Inferior parietal cortex (tissue), 1 donor: ENCODE results near the gene GRK3.
"Not testable (repeated sequence)": the region's sequence is repeated elsewhere in the genome, so short reads cannot be mapped to it uniquely, and the experiment has no call there.

Source experiments
- DNase-seq: peaks from one replicate; pipeline ENCODE4 v3.0.0-alpha.2; 2016; ENCODE audit errors: extremely low spot score

The GRK3 gene

DNA sequence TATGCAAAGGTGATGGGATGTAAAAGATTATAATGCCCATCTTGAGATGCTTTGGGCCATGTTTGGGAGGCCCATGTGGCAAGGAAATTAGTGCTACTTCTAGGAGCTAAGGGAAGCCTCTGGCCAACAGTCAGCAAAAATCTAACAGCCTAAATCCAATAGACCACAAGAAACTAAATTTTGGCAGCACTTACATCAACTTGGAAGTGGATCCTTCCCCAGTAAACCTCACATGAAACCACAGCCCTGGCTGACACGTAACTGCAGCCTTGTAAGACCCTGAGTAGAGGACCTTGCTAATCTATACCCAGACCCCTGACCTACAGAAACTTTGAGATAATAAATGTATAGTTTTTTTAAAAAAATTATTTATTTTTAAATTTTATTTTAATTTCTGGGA, 13.1 kb upstream of the GRK3 start:
- DNase-seq = no peak

GRCh38 chr22:25552405-25552804, 12.1 kb upstream of the GRK3 start:
- DNase-seq = not testable (repeated sequence)

DNA sequence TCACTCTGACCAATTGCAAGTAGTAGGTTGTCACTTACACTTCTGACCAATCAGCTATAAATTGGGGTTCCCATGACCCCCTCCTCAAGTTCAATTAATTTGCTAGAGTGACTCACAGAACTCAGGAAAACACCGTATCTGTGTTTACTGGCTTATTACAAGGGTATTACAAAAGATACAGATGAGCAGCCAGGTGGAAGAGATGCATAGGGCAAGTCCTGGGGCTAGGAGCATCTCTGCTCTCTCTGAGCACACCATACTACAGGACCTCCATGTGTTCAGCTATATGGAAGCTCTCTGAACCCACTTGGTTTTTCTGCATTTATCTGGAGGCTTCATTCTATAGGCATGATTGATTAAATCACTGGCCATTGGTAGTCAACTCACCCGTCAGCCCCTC, 11.3 kb upstream of the GRK3 start:
- DNase-seq = no peak

DNA sequence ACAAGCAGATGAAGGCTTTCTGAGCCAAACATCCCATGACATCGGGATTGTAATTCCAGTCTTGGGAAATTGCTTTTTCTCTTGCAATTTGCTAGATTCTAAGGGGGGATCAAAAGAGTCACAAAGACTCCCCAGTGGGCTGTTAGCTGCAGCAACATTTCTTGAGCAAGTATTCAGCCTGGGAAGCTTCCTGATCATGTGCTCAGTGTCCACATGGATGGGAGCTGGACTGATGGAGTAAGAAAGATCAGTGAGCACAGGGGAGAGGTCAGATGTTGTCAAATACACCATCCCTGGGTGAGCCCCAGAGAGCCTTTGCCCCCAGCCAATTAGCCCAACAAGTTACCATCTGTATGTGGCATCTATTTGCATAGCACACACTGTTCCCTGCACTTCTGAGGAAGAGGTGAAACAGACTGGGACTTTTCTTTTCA, 10.2 kb upstream of the GRK3 start:
- DNase-seq = no peak

DNA sequence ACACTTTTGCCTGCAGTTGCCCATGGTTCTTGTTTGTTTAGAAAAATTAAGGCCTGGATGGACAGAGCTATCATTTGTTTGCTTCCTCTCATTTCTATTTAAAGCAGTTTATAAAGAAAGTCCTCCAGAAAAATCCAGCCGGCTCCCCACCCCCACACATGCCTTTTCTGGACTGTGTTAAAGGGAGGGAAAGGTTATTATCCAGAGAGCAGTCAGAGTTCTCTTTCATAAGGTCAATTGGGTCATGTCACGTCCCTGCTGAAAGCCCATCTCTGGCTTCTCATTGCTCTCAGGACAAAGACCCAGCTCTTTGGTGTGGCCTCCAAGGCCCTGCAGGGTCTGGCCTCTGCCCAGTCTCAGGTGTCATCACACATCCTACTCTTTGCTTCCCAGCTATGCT, 9.8 kb upstream of the GRK3 start:
- DNase-seq = no peak

GRCh38 chr22:25555586-25555985, 8.9 kb upstream of the GRK3 start:
- no peak for DNase-seq

DNA sequence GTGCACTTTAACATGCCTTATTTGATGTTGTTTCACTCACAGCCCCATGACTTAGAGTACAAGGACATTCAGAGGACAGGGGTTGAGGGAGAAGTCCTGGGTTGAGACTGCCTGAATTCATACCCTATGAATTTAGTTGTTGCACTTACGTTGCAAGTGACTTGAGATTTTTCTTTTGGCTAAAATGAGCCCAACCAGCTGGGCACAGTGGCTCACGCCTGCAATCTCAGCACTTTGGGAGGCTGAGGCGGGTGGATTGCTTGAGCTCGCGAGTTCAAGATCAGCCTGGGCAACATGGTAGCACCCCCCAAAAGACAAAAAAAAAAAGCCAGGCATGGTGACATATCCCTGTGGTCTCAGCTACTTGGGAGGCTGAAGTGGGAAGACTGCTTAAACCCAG, 7.3 kb upstream of the GRK3 start:
- DNase-seq = no peak

DNA sequence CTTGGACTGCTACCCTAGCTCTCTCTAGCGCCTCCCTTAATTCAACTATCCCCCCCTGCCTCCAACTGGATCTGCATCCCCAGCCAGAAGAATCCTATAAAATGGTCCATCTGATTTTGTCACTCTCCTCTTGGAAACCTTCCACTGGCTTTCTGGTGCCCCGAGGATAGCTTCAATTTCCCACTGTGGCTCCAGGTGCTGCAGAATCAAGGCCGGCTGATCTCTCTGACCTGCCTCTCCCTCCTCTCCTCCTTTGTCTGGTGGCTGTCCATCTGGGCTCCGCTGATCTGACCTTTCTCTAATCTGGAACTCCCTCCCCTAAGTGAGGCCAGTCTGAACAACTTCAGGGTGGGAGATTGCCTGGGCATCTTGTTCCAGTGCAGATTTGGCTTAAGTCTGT, 6.1 kb upstream of the GRK3 start:
- no peak for DNase-seq

DNA sequence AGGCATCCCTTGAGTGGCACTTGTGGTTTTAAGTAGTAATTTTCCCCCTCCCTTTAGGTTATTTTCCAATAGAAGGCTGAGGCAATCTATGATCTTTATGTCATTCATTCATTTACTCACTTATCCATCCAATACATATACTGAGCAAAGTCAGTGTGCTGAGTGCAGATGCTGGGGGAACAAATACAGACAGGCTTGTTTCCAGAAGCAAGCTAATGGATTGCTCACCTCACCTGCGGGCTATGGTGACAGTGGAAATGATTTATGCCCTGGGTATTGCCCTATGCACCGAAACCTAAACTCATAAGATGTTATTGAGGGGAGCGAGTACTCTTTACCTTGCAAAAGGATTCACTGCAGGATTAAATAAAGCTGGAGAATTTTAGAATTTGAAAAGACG, 4.6 kb upstream of the GRK3 start:
- DNase-seq = not testable (repeated sequence)

- not testable (repeated sequence) for DNase-seq
Observed at GRCh38 chr22:25561182-25561581, 3.3 kb upstream of the GRK3 start.

- DNase-seq = not testable (repeated sequence)
Observed at GRCh38 chr22:25561927-25562326, 2.5 kb upstream of the GRK3 start.

- peak; percentile 30 for DNase-seq
Observed at GRCh38 chr22:25562966-25563760, 1.3 kb upstream of the GRK3 start.

DNA sequence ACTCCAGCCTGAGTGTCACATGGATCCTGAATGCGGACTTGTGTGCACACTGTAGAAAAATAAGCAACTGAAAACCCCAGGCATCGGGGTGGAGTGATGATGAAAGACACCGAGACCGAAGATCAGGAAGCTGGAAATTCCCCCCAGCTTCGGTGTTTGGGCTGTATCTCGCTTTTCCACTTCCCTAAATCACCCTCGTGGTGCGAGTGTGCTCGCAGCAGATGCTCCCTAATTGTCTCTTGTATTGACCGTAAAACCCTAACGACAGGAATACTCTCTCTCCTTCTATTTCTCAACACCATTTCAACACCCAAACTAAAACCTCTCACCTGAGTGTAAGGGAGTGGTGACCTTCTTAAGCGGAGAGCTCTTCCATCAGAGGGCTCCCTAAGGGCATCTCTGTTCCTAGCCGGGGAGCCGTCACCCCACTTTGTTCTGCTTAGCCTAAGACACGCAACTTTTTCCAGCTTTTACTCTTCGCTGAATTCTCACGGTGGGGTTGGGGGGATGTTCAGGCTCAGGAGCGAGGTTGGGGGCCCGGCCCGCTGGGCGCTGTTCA, 635 bp upstream of the GRK3 start:
- DNase-seq = peak; percentile 44

DNA sequence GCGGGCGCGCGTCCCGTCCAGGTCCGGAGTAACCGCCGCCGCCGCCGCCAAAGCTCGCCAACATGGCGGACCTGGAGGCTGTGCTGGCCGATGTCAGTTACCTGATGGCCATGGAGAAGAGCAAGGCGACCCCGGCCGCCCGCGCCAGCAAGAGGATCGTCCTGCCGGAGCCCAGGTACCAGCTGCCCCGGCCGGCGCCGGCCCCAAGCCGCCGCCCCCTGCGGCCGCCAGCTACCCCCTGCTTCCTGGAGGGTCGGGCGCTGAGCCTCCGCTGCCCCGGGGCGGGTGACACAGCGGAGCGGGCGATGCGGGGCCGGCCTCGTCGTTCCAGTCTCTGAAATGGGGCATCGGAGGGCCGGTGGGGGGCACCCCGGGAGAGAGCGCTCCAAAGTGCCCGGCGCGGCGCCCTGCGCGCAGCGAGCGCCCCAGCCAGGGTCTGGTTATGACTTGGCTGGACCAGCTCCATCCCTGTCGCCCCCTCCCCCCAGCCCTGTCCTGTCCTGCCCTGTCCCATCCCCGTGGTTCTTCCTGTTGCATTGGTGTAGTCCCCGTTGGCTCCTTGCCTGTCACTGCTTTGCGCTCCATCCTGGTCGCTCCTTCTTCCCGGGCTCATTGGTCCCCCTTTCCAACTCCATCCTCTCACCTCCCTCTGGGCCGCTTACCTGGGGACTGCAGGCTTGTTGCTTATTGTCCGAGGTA, 653 bp downstream of the GRK3 start:
- no peak for DNase-seq

DNA sequence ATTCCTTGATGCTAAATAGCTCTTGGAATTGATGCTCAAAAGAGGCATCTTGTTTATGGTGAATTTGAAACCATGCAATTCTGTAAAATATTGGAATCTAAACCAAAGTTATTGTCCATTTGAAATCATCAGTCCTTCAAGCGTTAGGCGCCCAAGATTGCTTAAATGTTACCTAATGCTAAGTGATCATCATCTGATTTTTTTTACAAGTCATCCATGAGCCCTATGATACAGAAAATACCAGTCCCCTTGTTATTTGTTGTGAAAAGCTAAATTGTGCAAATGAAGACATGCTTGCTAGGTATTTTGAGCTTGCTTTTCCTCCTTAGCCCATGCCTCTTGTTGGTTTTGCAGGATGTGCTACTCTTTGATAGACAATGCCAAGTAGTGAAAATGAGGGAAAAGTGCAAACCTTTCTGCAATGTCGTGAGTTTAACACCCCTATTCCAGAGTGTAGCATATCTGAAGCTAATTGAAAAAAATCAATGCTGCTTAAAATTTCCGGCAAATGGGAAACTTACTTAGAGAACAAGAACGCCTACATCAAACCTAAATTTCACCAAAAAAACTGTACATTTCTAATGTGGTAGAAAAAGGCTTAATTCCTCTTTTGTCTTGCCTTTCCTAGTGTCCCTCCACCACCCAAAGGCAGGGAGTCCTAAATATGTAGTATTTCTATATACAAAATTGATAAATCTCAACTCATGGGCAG, 1.9 kb downstream of the GRK3 start:
- peak; percentile 26 for DNase-seq

DNA sequence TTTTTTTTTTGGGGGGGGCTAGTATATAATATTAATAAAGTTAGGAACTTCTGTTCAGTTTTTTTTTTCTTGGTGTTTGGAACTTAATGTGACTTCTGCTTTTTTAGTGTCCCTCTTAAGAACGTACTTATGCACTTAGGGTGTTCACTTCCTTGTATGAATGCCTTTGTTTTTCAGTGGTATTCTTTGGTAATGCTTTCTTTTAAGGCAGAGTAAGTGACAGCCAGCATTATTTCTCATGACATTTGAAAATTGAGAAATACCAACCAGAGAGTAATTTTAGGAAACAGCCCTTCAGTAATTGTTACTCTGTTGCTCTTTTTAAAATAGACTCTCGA, 2.4 kb downstream of the GRK3 start:
- DNase-seq = no peak

- DNase-seq = no peak
Observed at GRCh38 chr22:25567251-25567675, 2.8 kb downstream of the GRK3 start.

DNA sequence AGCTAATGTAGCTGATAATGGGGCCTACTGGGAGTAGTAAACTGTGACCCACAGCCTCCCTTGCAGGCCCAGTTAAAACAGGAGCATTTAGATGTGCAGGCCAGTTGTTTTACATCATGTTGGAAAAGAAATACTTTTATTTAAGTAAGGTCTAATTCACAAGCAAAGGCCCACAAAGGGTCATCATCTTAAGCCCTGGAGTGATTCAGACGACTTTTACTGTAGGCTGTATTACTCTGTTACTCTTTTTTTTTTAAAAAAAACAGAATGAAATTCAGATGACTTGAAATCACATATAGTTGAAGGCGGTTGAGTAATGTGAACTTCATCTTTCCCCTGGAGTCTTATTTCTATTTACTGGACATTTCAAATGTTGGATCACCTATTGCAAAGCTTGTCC, 3.6 kb downstream of the GRK3 start:
- DNase-seq = not testable (repeated sequence)

- DNase-seq = no peak
Observed at GRCh38 chr22:25569361-25569760, 4.9 kb downstream of the GRK3 start.

- DNase-seq = no peak
Observed at GRCh38 chr22:25569983-25570382, 5.5 kb downstream of the GRK3 start.

DNA sequence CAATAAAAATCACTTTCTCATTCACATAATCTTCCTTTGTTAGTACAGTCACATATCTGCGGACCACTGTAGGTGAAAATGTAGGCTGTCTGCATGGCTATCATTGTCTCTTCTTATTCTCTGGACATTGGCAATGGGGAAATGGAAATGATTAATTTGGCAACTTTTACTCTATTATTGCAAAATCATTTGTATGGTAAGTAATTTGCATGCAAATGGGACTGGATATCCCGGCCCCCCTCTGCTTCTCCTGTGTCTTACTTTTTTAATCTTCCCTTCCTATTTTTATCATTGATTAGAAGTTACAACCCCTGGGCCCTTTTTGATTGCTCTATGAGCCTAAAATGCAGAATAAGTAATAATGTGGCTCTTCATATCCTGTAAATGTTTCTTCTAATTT, 6.0 kb downstream of the GRK3 start:
- DNase-seq = no peak

- not testable (repeated sequence) for DNase-seq
Observed at GRCh38 chr22:25571969-25572707, 7.7 kb downstream of the GRK3 start.
